ENCODE results near the gene SGPP1. TPM values are rescaled to one million over a fixed set of nuclear protein-coding genes. Genes with fewer than 3 reads are reported as not detected.
"Not testable (repeated sequence)": the region's sequence is repeated elsewhere in the genome, so short reads cannot be mapped to it uniquely, and the experiment has no call there.

Gene SGPP1
- total RNA-seq, 6 donors from 2014 or later: 9.4 to 27.8 (median 22.9) TPM

DNA sequence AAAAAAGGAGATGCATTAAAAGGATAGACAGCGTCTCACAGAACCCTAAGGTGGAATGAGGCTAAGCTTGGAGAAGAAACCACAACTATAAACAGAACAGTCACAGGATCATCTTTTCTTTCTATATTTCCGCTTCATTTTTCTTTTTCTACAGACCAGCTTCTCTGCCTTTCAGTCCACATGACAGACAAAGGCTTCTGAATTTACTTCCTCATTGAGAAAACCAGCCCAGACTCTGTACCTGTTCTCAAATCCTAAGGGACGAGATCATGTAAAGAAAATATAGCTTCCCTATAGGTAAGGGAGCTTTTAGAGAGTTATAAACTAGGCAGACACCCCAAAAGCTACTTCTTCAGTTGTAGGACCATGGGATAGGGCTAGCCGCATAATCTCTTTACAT lies 17.4 kb downstream of the SGPP1 start:
- H3K4me3 ChIP-seq: no peak overlapping the region

DNA sequence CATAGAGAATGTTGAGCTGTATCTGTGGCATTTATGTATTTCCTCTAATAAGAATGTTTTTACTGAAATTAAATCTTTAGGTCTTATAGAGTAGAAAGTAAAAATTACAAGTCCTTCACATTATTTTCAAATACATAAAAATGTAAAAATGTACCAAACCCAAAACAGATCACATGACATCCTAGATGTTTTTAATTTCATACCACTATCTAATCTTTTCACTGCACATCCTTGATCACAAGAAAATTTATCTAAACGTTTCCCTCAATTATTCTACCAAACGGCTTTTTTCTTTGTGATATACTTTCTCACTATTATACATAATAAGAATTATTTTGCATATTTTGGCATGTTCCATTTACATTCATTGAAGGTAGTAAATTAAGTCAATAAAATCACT lies 18.3 kb downstream of the SGPP1 start:
- Histone ChIP-seq H3K36me3 (no peaks in the 10 kb centered on the region), H3K9me3 (no peaks in the 10 kb centered on the region), H3K4me1 (peaks cover 0 to 3% (median 0%) of the 10 kb centered on the region in 4 donors), H3K27me3 (no peaks in the 10 kb centered on the region), H3K4me3 (no peak overlapping the region), H3K27ac (no peak overlapping the region)
- ATAC-seq (ENCODE audit: low FRiP score in 2 of 2): no peak
- 56 to 65% methylated on average over 2 of the region's 2 CpGs for WGBS, 2 donors
- no peak for TF ChIP-seq POLR2A (IDR thresholded peaks at IDR 0.05)
- no peak for TF ChIP-seq EP300 (IDR thresholded peaks at IDR 0.05)
- TF ChIP-seq, protein P1, sequence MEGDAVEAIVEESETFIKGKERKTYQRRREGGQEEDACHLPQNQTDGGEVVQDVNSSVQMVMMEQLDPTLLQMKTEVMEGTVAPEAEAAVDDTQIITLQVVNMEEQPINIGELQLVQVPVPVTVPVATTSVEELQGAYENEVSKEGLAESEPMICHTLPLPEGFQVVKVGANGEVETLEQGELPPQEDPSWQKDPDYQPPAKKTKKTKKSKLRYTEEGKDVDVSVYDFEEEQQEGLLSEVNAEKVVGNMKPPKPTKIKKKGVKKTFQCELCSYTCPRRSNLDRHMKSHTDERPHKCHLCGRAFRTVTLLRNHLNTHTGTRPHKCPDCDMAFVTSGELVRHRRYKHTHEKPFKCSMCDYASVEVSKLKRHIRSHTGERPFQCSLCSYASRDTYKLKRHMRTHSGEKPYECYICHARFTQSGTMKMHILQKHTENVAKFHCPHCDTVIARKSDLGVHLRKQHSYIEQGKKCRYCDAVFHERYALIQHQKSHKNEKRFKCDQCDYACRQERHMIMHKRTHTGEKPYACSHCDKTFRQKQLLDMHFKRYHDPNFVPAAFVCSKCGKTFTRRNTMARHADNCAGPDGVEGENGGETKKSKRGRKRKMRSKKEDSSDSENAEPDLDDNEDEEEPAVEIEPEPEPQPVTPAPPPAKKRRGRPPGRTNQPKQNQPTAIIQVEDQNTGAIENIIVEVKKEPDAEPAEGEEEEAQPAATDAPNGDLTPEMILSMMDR (IDR thresholded peaks at IDR 0.05): no peak
- DNase-seq: no peak

More for the DNA sequence above, 17.4 kb downstream of the SGPP1 start:
- Histone ChIP-seq H3K4me1 (peaks cover 0 to 3% (median 0%) of the 10 kb centered on the region in 4 donors), H3K36me3 (no peaks in the 10 kb centered on the region), H3K9me3 (no peaks in the 10 kb centered on the region), H3K27me3 (no peaks in the 10 kb centered on the region), H3K27ac (no peak overlapping the region)
- WGBS, 2 donors: 87 to 91% methylated on average over 4 of the region's 4 CpGs
- DNase-seq (no peak), ATAC-seq (ENCODE audit: low FRiP score in 2 of 2) (no peak)
- TF ChIP-seq, protein P1 (IDR thresholded peaks at IDR 0.05): no peak
- TF ChIP-seq POLR2AphosphoS5 (IDR thresholded peaks at IDR 0.05) (no peak), POLR2A (IDR thresholded peaks at IDR 0.05) (no peak)

DNA sequence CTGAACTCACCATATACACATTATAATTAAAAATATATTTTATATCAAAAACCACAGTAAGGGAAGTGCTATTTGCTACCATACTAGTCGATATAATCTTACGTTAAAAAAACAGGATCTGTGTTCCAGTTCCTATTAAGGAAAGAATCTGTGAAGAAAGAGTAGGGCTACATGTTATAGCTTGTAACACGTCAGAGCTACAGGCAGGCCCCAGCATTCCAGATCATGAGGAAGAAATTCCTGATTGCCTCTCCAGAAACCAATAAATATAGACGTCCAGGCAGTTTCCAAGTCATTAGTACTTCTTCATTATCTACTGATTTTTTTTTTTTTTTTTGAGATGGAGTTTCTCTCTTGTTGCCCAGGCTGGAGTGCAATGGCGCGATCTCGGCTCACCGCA lies 20.6 kb downstream of the SGPP1 start:
- H3K27ac ChIP-seq: no peak overlapping the region
- H3K4me1 ChIP-seq: peaks cover 0 to 1% (median 0%) of the 10 kb centered on the region in 4 donors
- DNase-seq (no peak), ATAC-seq (ENCODE audit: low FRiP score in 2 of 2) (no peak)
- no peaks in the 10 kb centered on the region for H3K27me3 ChIP-seq
- no peaks in the 10 kb centered on the region for H3K36me3 ChIP-seq
- H3K9me3 ChIP-seq: no peaks in the 10 kb centered on the region
- no peak overlapping the region for H3K4me3 ChIP-seq
- 90 to 92% methylated on average over 8 of the region's 8 CpGs for WGBS, 2 donors
- no peak for TF ChIP-seq POLR2A (IDR thresholded peaks at IDR 0.05)
- TF ChIP-seq EP300 (IDR thresholded peaks at IDR 0.05): no peak
- TF ChIP-seq, protein P1 (IDR thresholded peaks at IDR 0.05): no peak
- no peak for TF ChIP-seq POLR2AphosphoS5 (IDR thresholded peaks at IDR 0.05)

DNA sequence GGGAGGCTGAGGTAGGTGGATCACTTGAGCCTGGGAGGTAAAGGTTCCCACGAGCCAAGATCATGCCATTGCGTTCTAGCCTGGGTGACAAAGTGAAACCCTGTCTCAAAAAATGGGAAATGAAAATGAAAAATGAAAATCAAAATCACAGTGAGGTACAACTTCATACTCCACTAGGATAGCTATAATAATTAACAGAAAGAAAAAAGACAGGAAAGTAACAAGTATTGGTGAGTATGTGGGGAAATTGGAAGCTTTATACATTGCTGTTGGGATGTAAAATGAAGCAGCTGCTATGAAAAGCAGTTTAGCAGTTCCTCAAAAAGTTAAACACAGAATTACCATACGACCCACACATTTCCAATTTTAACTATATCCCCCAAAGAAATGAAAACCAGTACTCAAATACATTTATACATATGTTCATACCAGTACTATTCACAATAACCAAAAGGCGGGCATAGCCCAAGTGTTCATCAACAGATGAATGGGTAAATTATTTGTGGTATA lies 22.2 kb downstream of the SGPP1 start:
- no peak for DNase-seq
- ATAC-seq (ENCODE audit: low FRiP score in 2 of 2): no peak
- no peak overlapping the region for H3K27ac ChIP-seq
- H3K4me3 ChIP-seq: no peak overlapping the region
- no peaks in the 10 kb centered on the region for H3K4me1 ChIP-seq
- 84 to 90% methylated on average over 4 of the region's 4 CpGs for WGBS, 2 donors
- H3K36me3 ChIP-seq: no peaks in the 10 kb centered on the region
- no peaks in the 10 kb centered on the region for H3K27me3 ChIP-seq
- H3K9me3 ChIP-seq: no peaks in the 10 kb centered on the region
- no peak for TF ChIP-seq POLR2A (IDR thresholded peaks at IDR 0.05)
- TF ChIP-seq, protein P1 (IDR thresholded peaks at IDR 0.05): no peak
- no peak for TF ChIP-seq POLR2AphosphoS5 (IDR thresholded peaks at IDR 0.05)
- no peak for TF ChIP-seq EP300 (IDR thresholded peaks at IDR 0.05)

DNA sequence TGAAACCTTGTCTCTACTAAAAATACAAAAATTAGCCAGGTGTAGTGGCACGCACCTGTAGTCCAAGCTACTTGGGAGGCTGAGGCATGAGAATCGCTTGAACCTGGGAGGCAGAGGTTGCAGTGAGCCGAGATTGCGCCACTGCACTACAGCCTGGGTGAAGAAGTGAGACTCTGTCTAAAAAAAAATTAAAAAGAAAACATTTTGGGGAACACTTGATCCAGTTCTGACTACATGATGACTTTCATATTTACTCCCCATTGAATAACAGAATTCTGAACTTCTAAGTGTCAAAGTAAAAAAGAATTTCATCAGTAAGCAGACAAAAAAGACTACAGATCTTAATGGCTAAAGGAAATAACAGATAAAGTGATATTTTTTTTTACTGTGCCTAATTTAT lies 25.3 kb downstream of the SGPP1 start:
- 94 to 95% methylated on average over 4 of the region's 4 CpGs for WGBS, 2 donors
- not testable (repeated sequence) for DNase-seq; H3K36me3 ChIP-seq; ATAC-seq (ENCODE audit: low FRiP score in 2 of 2); H3K4me1 ChIP-seq; H3K4me3 ChIP-seq; H3K27ac ChIP-seq; H3K27me3 ChIP-seq; H3K9me3 ChIP-seq

Data from upper lobe of left lung (tissue), 6 donors.